IPS-20b (cell line): ENCODE data around the gene TFCP2.
A peak's percentile ranks its signal among the peaks of the same experiment; 100 is the strongest.

Source experiments
- H3K27ac ChIP-seq: one replicate; pipeline ENCODE4 v1.5.1; 2013; ENCODE audit warnings: low read length
- H3K27me3 ChIP-seq: 2 replicates; pipeline ENCODE4 v1.6.1; 2013; ENCODE audit warnings: mild to moderate bottlenecking, low read length, inconsistent platforms; ENCODE audit not compliant: insufficient read depth
- H3K36me3 ChIP-seq: 2 replicates; pipeline ENCODE4 v1.6.1; 2013; ENCODE audit warnings: low read depth, mild to moderate bottlenecking, inconsistent platforms, low read length, moderate library complexity; ENCODE audit not compliant: insufficient read depth
- H3K4me1 ChIP-seq: 2 replicates; pipeline ENCODE4 v1.6.1; 2013; ENCODE audit warnings: mild to moderate bottlenecking, control low read depth, inconsistent platforms, low read length, moderate library complexity; ENCODE audit not compliant: insufficient read depth
- H3K4me3 ChIP-seq: 2 replicates; pipeline ENCODE4 v1.5.1; 2013; ENCODE audit warnings: mild to moderate bottlenecking, low read length, inconsistent platforms
- H3K9ac ChIP-seq: 2 replicates; pipeline ENCODE4 v1.6.1; 2013; ENCODE audit warnings: low read depth, mild to moderate bottlenecking, inconsistent platforms, low read length, moderate library complexity
- H3K9me3 ChIP-seq: 2 replicates; pipeline ENCODE4 v1.6.1; 2013; ENCODE audit warnings: mild to moderate bottlenecking, low read depth, low read length, inconsistent platforms; ENCODE audit not compliant: insufficient read depth

TFCP2 gene

DNA sequence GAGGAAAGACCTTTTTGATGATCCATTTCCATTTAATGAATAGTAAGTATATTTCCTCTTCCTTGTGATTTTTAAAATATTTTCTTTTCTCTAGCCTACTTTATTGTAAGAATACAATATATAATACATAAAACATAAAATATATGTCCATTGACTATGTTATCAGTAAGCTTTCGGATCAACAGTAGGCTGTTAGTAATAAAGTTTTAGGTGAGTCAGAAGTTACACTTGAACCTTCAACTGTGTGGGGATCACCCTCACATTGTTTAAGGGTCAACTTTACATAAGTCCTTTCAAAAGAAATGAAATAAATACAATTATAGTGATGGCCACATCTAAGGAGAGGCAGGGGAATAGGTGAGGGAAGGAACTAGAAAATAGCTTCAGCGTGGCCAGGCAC is 5.0 kb upstream of the TFCP2 start:
- H3K27ac ChIP-seq = no peak overlapping the region
- no peak overlapping the region for H3K9ac ChIP-seq
- H3K27me3 ChIP-seq = no peaks in the 10 kb centered on the region
- no peaks in the 10 kb centered on the region for H3K36me3 ChIP-seq
- H3K4me1 ChIP-seq = no peaks in the 10 kb centered on the region
- no peak overlapping the region for H3K4me3 ChIP-seq
- no peaks in the 10 kb centered on the region for H3K9me3 ChIP-seq

DNA sequence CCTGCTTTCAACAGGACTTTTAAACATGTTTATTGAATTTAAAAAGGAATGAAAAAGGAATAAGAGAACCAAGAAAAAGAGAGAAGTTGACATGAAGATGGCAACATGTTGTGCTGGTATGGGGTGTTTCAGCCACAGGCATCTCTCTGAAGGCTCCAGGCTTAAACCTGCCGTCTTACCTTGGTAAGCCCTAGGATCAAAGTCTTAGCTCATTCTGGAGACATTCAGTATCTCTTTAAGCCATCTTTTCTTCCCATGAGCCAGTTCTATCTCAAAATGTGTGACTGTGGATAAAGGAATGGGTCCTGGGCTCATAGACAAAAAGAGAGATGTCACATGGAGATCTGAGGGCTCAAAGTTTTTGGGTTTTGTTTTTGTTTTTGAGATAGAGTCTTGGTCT is 1.6 kb upstream of the TFCP2 start:
- Histone ChIP-seq H3K27ac (no peak overlapping the region), H3K4me1 (no peaks in the 10 kb centered on the region), H3K27me3 (no peaks in the 10 kb centered on the region), H3K9me3 (no peaks in the 10 kb centered on the region), H3K9ac (no peak overlapping the region), H3K36me3 (no peaks in the 10 kb centered on the region), H3K4me3 (no peak overlapping the region)

DNA sequence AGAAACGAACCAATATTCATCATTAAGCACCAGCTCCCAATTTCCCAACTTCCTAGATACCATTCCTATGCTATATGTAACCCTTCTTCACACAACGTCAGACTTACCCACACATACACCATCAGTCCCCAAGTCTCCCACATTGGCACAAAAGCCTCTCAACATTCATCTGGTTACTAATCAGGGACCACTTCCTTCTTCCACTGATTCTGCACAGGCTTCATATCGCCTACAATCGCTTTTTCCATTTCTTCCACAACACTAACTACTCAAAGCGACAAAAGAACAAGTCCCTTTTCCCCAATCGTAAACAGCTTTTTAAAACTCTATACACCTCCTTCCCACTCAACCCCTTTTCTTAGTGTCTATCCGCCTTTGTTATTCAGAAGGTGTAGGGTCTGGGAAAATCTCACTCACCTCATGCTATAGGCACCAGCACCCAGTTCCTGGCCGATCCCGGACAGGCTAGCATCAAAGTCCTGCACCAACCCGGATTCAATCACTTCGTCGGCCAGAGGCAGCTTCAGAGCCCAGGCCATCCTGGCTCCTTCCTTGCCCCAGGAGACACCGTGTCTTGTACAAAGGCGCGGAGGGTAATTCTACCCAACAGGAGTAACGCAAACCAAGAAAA is 936 bp downstream of the TFCP2 start:
- no peaks in the 10 kb centered on the region for H3K9me3 ChIP-seq
- H3K27ac ChIP-seq = peak overlapping the region; percentile 0
- peak overlapping the region; percentile 81 for H3K4me3 ChIP-seq
- peak overlapping the region; percentile 81 for H3K9ac ChIP-seq
- H3K27me3 ChIP-seq = no peaks in the 10 kb centered on the region
- no peaks in the 10 kb centered on the region for H3K36me3 ChIP-seq
- no peaks in the 10 kb centered on the region for H3K4me1 ChIP-seq

DNA sequence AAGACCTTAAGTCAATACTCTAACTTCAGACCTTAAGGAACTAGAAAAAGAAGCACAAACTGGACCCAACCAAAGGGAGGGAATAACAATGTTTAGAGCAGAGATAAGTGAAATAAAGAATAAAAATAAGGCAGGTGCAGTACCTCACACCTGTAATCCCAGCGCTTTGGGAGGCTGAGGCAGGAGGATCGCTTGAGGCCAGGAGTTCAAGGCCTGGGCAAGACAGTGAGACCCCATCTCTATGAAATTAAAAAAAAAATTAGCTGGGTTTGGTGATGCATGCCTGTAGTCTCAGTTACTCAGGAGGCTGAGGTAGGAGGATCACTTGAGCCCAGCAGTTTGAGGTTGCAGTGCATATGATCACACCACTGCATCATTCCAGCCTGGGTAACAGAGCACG is 9.1 kb downstream of the TFCP2 start:
- Histone ChIP-seq H3K27ac (no peak overlapping the region), H3K27me3 (no peaks in the 10 kb centered on the region), H3K9me3 (no peaks in the 10 kb centered on the region), H3K9ac (no peak overlapping the region), H3K4me1 (no peaks in the 10 kb centered on the region), H3K36me3 (no peaks in the 10 kb centered on the region), H3K4me3 (no peak overlapping the region)

DNA sequence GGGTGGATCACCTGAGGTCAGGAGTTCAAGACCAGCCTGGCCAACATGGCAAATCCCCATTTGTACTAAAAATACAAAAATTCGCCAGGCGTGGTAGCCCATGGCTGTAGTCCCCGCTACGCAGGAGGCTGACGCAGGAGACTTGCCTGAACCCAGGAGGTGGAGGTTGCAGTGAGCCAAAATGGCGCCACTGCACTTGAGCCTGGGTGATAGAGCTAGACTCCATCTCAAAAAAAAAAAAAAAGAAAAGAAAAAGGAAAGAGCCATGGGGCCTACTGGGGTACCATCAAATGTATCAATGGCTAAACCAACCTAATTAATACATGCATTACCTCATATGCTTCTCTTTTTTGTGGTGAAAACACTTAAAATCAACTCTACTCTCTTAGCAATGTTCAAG is 10.7 kb downstream of the TFCP2 start:
- no peaks in the 10 kb centered on the region for H3K27me3 ChIP-seq
- H3K9ac ChIP-seq = no peak overlapping the region
- no peaks in the 10 kb centered on the region for H3K36me3 ChIP-seq
- H3K9me3 ChIP-seq = no peaks in the 10 kb centered on the region
- H3K27ac ChIP-seq = no peak overlapping the region
- H3K4me3 ChIP-seq = no peak overlapping the region
- no peaks in the 10 kb centered on the region for H3K4me1 ChIP-seq

DNA sequence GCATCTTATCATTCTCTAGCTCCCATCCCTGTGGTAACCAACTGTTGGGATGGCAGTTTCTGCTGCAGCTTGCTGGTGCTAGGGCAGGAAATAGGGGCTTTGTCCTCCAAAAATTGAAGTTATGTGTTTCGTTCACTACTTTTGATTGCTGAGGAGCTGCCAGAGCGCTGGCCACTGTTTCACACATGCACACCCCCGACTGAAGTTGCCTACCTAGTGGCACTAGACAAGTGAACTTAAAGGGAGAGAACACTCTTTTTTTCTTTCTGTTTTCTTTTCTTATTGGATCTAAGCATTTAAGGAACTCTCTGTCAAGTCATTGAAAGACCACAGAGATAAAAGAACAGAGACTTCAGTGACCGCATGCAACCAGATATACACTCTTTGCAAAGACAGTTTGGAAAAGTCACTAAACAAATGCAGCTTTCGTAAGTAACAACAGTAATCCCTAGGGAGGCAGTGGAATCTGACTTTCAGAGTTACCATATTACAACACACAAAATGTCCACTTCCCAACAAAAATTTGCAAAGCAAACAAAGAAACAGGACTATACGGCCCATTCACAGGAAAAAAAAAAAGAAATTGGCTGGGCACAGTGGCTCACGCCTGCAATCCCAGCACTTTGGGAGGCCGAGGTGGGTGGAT is 12.0 kb downstream of the TFCP2 start:
- no peak overlapping the region for H3K27ac ChIP-seq
- no peaks in the 10 kb centered on the region for H3K27me3 ChIP-seq
- no peaks in the 10 kb centered on the region for H3K4me1 ChIP-seq
- H3K4me3 ChIP-seq = no peak overlapping the region
- H3K9ac ChIP-seq = no peak overlapping the region
- H3K9me3 ChIP-seq = no peaks in the 10 kb centered on the region
- no peaks in the 10 kb centered on the region for H3K36me3 ChIP-seq

DNA sequence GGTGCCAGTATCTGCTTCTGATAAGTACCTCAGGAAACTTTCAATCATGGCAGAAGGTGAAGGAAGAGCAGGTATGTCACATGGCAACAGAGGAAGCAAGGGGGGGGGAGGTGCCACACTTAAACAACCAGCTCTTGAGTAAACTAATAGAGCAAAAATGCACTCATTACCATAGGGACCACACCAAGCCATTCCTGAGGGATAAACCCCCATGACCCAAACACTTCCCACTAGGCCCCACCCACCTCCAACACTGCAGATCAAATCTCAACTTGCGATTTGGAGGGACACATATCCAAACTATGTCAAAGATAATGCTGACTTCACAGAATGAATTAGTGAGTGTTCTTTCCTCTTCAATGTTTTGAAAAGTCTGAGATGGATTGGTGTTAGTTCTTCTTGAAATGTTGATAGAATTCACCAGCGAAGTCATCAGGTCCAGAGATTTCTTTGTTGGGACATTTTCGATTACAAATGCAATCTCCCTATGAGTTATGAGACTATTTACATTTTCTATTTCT is 16.6 kb downstream of the TFCP2 start:
- Histone ChIP-seq H3K4me3 (no peak overlapping the region), H3K9ac (no peak overlapping the region), H3K27ac (no peak overlapping the region), H3K27me3 (no peaks in the 10 kb centered on the region), H3K4me1 (no peaks in the 10 kb centered on the region), H3K36me3 (no peaks in the 10 kb centered on the region), H3K9me3 (no peaks in the 10 kb centered on the region)

DNA sequence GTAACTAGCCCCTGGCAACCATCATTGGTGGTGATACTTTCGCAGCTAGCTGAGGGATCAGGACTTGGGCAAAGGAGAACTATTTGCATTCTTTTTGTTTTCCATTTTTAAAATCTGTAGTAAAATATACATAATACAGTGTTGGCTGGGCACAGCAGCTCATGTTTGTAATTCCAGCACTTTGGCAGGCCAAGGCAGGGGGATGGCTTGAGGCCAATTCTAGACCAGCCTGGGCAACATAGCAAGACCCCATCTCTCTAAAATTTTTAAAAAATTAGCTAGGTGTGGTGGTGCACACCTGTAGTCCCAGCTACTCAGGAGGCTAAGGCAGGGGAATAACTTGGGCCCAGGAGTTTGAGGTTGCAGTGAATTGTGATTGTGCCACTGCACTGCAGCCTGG is 20.0 kb downstream of the TFCP2 start:
- no peaks in the 10 kb centered on the region for H3K27me3 ChIP-seq

DNA sequence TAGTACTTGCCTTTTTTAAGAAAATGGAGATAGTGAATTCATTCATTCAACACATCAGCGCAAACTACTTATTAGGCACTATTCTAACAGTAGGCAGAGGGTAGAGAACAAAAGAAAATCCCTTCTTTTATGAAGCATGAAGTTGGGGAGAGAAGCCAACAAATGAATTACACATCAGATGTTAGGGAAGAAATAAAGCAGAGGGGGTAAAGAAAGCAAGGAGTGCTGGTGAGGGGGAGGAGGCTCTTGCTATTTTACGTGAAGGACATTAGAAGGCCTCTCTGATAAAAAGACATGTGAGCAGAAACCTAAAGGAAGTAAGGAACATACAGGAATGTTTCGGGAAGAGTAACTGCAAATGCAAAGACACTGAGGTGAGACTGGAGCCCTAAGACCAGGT is 22.2 kb downstream of the TFCP2 start:
- H3K27me3 ChIP-seq = no peaks in the 10 kb centered on the region
- no peaks in the 10 kb centered on the region for H3K9me3 ChIP-seq
- no peak overlapping the region for H3K9ac ChIP-seq
- H3K36me3 ChIP-seq = no peaks in the 10 kb centered on the region
- no peak overlapping the region for H3K27ac ChIP-seq
- H3K4me1 ChIP-seq = no peaks in the 10 kb centered on the region
- no peak overlapping the region for H3K4me3 ChIP-seq

More for the DNA sequence above, 20.0 kb downstream of the TFCP2 start:
- Histone ChIP-seq H3K9me3 (no peaks in the 10 kb centered on the region), H3K27ac (no peak overlapping the region), H3K36me3 (no peaks in the 10 kb centered on the region), H3K4me1 (no peaks in the 10 kb centered on the region), H3K4me3 (no peak overlapping the region), H3K9ac (no peak overlapping the region)

DNA sequence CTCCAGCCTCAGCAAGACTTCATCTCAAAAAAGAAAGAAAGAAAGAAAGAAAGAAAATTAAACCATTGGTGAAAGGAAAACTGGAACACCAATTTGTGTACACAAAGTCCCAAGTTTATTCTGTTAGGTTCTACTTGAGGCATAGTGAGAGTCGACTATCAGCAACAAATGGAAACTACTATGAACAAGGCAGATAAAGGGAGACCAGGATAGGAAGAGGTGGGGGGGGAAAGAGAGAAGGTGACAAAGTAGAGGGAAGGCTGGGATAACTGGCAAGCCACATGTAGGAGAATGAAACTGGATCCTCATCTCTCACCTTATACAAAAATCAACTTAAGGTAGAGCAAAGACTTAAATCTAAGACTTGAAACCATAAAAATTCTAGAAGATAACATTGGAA is 25.6 kb downstream of the TFCP2 start:
- Histone ChIP-seq H3K4me3 (no peak overlapping the region), H3K27me3 (no peaks in the 10 kb centered on the region), H3K9ac (no peak overlapping the region), H3K4me1 (no peaks in the 10 kb centered on the region), H3K36me3 (no peaks in the 10 kb centered on the region), H3K27ac (no peak overlapping the region), H3K9me3 (no peaks in the 10 kb centered on the region)

DNA sequence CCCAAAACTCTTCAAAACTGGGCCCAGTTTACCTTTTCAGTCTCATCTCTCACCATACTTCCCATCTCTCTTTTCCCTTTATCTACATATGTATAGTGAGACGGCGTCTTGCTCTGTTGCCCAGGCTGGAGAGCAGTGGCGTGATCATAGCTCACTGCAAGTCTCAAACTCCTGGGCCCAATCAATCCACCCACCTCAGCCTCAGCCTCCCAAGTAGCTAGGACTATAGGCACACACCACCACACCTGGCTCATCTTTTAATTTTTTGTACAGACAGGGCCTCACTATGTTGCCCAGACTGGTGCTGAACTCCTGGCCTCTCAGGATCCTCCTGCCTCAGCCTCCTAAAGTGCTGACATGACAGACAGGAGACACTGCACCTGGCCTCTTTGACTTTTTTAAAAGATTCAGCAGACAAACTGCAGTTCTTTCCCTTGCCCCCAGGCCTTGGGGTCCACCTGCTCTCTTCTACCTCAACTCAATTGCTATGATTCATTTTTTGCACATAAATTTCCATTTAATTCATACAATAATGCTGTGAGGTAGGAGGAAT is 33.6 kb downstream of the TFCP2 start:
- Histone ChIP-seq H3K9ac (no peak overlapping the region), H3K27ac (no peak overlapping the region), H3K27me3 (no peaks in the 10 kb centered on the region), H3K4me3 (no peak overlapping the region), H3K4me1 (no peaks in the 10 kb centered on the region), H3K36me3 (peaks cover 19% of the 10 kb centered on the region), H3K9me3 (no peaks in the 10 kb centered on the region)

DNA sequence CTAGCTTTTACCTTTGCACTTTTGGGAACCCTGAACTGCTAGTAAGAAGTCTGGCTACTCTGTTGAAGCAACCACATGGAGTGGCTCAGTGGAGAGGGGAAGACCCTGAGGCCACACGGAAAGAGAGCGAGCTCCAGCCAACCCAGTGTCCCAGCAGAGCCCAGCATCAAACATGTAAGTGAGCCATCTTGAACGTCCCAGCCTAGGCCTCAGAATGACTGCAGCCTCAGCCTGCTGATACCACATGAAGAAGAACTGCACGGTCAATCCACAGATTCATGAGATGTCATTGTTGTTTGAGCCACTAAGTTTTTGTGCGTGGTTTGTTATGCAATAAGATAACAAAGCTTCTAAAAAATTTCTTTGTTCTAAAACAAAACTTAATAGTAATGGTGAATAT is 40.2 kb downstream of the TFCP2 start:
- Histone ChIP-seq H3K4me1 (no peaks in the 10 kb centered on the region), H3K36me3 (peaks cover 6% of the 10 kb centered on the region), H3K4me3 (no peak overlapping the region), H3K9ac (no peak overlapping the region), H3K27ac (no peak overlapping the region), H3K9me3 (no peaks in the 10 kb centered on the region), H3K27me3 (no peaks in the 10 kb centered on the region)
